ENCODE measurements around the gene PCBD2. TPM values are rescaled to one million over a fixed set of nuclear protein-coding genes. Genes with fewer than 3 reads are reported as not detected.

The PCBD2 gene
- total RNA-seq, 1 experiment from 2014 or later = 17.6 TPM

DNA sequence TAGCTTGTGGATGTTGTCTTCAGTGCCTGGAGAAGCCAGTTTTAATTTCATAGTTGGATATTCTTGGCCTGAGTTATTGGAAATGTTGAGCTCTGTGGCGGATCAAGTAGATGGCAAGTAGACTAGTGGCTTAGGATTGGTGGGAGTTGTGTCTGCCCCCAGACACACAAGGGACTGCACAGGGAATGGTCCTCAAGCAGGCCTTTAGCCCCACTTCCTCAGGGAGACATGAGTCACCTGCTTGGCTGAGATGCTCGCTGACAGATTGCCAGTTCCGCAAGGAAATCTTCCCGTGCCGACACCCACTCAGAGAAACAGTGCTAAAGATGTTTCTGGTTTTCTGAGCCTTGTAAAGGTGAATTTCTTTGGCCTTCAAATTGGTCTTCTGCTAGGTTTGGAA, 44.0 kb downstream of the PCBD2 start:
- Histone ChIP-seq H3K9me2 (ENCODE audit: insufficient read depth) (no peaks in the 10 kb centered on the region; the same call in none of the 2 replicates), H3K9me3 (ENCODE audit: insufficient read depth, low read depth) (no peaks in the 10 kb centered on the region; the same call in 1 of the 2 replicates), H3K4me1 (replicated peaks; ENCODE audit: insufficient read depth) (no peaks in the 10 kb centered on the region), H3K27me3 (ENCODE audit: insufficient read depth, low read depth) (no peaks in the 10 kb centered on the region), H4K20me1 (ENCODE audit: insufficient read depth) (peaks cover 5% of the 10 kb centered on the region; the same call in 1 of the 2 replicates), H3K27ac (no peak overlapping the region), H2AFZ (no peak overlapping the region), H3K4me2 (no peak overlapping the region), H3K4me3 (no peak overlapping the region), H3K79me2 (ENCODE audit: low read depth) (no peaks in the 10 kb centered on the region; the same call in 1 of the 2 replicates), H3F3A (ENCODE audit: insufficient read depth, low read depth) (no peaks in the 10 kb centered on the region; the same call in 1 of the 2 replicates), H3K36me3 (ENCODE audit: low read depth) (no peaks in the 10 kb centered on the region)
- TF ChIP-seq EZH2 (IDR thresholded peaks at IDR 0.05; ENCODE audit: low read depth) (no peak), CTCF (conservative IDR thresholded peaks at IDR 0.05) (no peak)
- DNase-seq = no peak
- BruUV-seq (replicated peaks) = no TSS peak
- intact Hi-C loops (cut with micrococcal nuclease; ENCODE audit: unreplicated experiment) = no loop called here
- CTCF ChIA-PET = no interaction called here
- POLR2A ChIA-PET (ENCODE audit: unreplicated experiment) = no interaction called here

GRCh38 chr5:134949316-134949715, 44.4 kb downstream of the PCBD2 start:
- H3F3A ChIP-seq (ENCODE audit: insufficient read depth, low read depth) = no peaks in the 10 kb centered on the region; the same call in 1 of the 2 replicates
- H3K27ac ChIP-seq = no peak overlapping the region
- H3K4me1 ChIP-seq (replicated peaks; ENCODE audit: insufficient read depth) = no peaks in the 10 kb centered on the region
- H3K4me3 ChIP-seq = no peak overlapping the region
- no peaks in the 10 kb centered on the region; the same call in 1 of the 2 replicates for H3K79me2 ChIP-seq (ENCODE audit: low read depth)
- no peak for DNase-seq
- H3K36me3 ChIP-seq (ENCODE audit: low read depth) = no peaks in the 10 kb centered on the region
- no TSS peak for BruUV-seq (replicated peaks)
- no peak for TF ChIP-seq EZH2 (IDR thresholded peaks at IDR 0.05; ENCODE audit: low read depth)
- no peak for TF ChIP-seq CTCF (conservative IDR thresholded peaks at IDR 0.05)
- peaks cover 2% of the 10 kb centered on the region for H3K9me3 ChIP-seq (ENCODE audit: insufficient read depth, low read depth)
- H3K9me2 ChIP-seq (ENCODE audit: insufficient read depth) = no peaks in the 10 kb centered on the region; the same call in none of the 2 replicates
- no peaks in the 10 kb centered on the region for H3K27me3 ChIP-seq (ENCODE audit: insufficient read depth, low read depth)
- H3K4me2 ChIP-seq = no peak overlapping the region
- ChIA-PET POLR2A (ENCODE audit: unreplicated experiment) (no interaction called here), CTCF (no interaction called here)
- intact Hi-C loops (cut with micrococcal nuclease; ENCODE audit: unreplicated experiment) = no loop called here
- H2AFZ ChIP-seq = no peak overlapping the region
- H4K20me1 ChIP-seq (ENCODE audit: insufficient read depth) = peaks cover 5% of the 10 kb centered on the region; the same call in 1 of the 2 replicates

DNA sequence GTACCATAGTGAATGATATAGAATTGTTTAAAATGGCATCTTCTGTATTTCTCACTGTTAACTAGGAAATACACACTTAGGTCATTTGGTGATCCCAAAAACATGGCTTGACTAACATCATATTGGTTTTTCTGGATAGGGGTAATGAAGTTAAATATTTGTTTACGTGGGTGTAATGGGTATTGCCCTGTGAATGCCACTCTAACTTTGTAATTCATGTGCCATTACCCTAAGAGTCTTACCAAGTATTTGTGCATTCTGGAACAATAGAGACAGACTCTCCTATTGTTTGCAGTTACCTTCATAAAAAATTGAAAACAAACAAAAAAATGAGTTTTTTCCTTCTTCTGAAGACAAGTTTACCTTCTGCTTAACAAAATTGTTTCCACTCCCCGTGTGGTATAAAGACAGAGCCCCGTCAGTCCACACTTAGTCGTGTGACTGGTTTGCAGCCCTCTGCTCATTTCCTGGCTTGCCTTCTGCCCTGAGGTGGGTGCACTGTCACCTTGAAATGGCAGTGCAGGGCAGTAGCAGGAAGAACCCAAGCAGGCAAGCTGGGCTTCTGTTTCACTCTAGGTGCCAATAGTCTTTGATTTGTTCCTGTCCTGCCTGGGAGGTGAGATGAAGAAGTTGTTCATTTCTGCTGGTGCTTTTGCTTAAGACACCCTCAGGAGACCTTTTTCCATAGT, 53.1 kb downstream of the PCBD2 start:
- peak overlapping the region; percentile 53 for H3K27ac ChIP-seq
- H3K9me3 ChIP-seq (ENCODE audit: insufficient read depth, low read depth) = peaks cover 8% of the 10 kb centered on the region
- H3F3A ChIP-seq (ENCODE audit: insufficient read depth, low read depth) = peaks cover 19% of the 10 kb centered on the region
- H3K36me3 ChIP-seq (ENCODE audit: low read depth) = 0 out of 2 replicates have a peak, but pooled peaks cover 6% of the 10 kb centered on the region
- POLR2A ChIA-PET (ENCODE audit: unreplicated experiment) = interaction anchor here (0.7 kb wide), 1 partner anchor 21 kb away, joined by 3 read pairs; no protein-coding TSS in a partner anchor
- H3K79me2 ChIP-seq (ENCODE audit: low read depth) = no peaks in the 10 kb centered on the region
- TF ChIP-seq EZH2 (IDR thresholded peaks at IDR 0.05; ENCODE audit: low read depth) = no peak
- TF ChIP-seq CTCF (conservative IDR thresholded peaks at IDR 0.05) = no peak
- no peak overlapping the region for H3K4me3 ChIP-seq
- peaks cover 25% of the 10 kb centered on the region for H3K4me1 ChIP-seq (replicated peaks; ENCODE audit: insufficient read depth)
- CTCF ChIA-PET = interaction anchor here (0.6 kb wide), 1 partner anchor 440 kb away, joined by 7 read pairs; no protein-coding TSS in a partner anchor
- no TSS peak for BruUV-seq (replicated peaks)
- no peak for DNase-seq
- no peaks in the 10 kb centered on the region for H3K27me3 ChIP-seq (ENCODE audit: insufficient read depth, low read depth)
- H3K9me2 ChIP-seq (ENCODE audit: insufficient read depth) = no peaks in the 10 kb centered on the region
- H3K4me2 ChIP-seq = peak overlapping the region; percentile 60
- H2AFZ ChIP-seq = no peak overlapping the region
- no peaks in the 10 kb centered on the region for H4K20me1 ChIP-seq (ENCODE audit: insufficient read depth)
- intact Hi-C loops (cut with micrococcal nuclease; ENCODE audit: unreplicated experiment) = no loop called here

Data from PC-9 (cell line).